Myocyte (in vitro differentiated cells): Measurements from ENCODE around the gene GPRIN1. TPM values are rescaled to one million over a fixed set of nuclear protein-coding genes. Genes with fewer than 3 reads are reported as not detected.
"Not testable (repeated sequence)": the region's sequence is repeated elsewhere in the genome, so short reads cannot be mapped to it uniquely, and the experiment has no call there.

ENCODE experiments used
- DNase-seq: peaks from one replicate; pipeline ENCODE4 v3.0.0-alpha.2; 2012; ENCODE audit warnings: low read depth
- total RNA-seq: library from RNA; depleted of rRNA; stranded (reverse); fragments of >200 nt; gene quantifications from 2 replicates; pipeline ENCODE4 v1.2.3, GENCODE V29; 2014

GPRIN1 gene
- total RNA-seq, 1 donor from 2014 or later, result 5.2 TPM

GRCh38 chr5:176597417-176598389 lies 12.3 kb downstream of the GPRIN1 start:
- no peak for DNase-seq

DNA sequence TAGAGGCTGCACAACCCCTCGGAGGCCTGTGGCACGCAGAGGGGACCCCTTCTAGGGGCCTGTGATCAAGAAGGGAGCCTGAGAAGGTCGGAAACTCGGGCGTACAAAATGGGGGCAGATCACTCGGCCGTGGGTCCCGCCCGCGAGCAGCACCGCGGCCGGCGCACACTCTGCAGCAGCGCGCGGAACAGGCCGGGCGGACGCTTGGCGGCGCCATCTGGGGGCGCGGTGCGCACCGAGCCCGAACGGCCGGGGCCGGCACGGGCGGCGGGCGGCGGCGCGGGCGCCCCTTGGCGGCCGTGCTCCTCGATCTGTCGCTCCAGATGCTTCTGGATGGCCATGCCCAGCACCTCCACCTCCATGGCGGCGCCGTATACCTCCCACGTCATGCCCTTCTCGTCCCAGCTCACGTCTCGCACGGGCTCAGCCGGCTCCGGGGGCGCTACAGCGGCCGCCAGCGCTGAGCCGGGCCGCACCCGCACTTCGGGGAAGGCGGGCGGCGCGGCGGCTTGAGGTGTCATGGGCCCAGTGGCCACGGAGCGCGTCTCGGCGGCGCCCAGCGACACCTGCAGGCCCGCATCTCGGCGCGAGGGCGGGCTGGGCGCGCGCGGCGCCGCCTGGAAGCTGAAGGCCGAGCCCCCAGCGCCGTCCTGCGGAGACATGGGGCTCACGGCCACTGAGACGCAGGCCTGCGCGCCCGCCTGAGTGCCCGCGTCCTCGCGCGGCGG lies 13.1 kb downstream of the GPRIN1 start:
- no peak for DNase-seq

- no peak for DNase-seq
Observed at GRCh38 chr5:176596069-176596644, 13.8 kb downstream of the GPRIN1 start.

DNA sequence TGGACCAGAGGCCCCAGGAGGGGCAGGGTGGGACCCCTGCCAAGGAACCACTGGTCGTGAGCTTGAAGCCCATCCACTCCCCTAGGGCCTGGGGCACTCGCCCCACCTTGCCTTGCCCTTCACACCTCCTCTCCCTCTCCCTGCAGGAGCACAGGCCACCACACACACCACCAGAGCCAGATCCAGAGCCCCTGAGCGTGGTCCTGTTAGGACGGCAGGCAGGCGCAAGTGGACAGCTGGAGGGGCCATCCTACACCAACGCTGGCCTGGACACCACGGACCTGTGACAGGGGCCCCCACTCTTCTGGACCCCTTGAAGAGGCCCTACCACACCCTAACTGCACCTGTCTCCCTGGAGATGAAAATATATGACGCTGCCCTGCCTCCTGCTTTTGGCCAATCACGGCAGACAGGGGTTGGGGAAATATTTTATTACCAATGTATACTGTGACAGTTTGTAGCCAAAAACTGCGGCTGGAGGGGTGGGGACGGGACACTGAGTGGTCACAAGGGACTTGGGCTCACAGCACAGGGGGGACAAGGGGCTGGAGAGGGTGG lies 14.5 kb downstream of the GPRIN1 start:
- DNase-seq, result no peak

DNA sequence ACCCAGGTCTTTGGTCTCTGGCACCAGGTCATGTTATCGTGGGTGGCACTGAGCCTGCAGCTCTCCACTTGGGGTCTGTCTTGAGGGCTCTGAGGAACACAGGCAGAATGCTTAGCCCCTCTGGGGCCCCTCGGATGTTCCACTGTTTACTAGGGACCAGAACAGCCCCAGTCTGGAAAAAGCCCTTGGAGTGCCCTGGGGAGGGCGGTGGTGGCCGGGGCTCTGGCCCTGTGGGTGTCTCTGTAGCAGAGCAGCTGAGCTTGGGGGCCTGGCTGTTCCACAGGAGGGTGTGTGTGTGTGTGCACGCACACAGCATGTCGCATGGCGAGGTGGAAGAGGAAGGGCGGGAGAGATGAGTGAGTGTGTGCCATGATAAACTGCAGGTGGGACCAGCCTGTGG lies 15.4 kb downstream of the GPRIN1 start:
- DNase-seq, result no peak

DNA sequence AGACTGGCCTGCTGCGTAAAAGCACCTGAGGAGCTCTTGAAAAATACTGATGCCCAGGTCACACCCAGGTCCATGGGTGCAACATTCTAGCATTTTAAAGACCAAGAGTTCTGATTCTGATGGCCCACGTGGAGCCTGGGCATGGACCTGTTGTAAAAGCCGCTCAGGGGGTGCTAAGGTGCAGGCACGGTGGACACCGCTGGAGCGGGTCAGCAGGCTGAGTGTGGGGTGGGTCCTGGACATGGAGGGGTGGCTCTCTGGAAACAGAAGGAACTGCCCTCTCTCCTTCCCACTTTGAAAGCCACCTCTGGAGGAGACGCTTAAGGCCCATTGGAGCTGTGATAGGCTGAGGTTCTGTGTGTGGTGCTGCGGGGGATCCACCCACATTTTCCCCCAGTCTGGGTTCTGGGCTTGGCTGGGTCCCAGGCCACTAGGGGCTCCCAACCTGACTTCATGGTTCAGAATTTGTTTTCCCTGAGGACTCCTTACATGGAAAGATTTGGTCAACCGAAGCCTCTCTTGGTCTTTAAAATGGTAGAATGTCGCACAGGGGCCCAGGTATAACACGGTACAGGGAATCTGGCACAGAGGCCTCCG lies 16.6 kb downstream of the GPRIN1 start:
- DNase-seq, result no peak

- DNase-seq, result no peak
Observed at GRCh38 chr5:176592573-176592972, 17.4 kb downstream of the GPRIN1 start.

DNA sequence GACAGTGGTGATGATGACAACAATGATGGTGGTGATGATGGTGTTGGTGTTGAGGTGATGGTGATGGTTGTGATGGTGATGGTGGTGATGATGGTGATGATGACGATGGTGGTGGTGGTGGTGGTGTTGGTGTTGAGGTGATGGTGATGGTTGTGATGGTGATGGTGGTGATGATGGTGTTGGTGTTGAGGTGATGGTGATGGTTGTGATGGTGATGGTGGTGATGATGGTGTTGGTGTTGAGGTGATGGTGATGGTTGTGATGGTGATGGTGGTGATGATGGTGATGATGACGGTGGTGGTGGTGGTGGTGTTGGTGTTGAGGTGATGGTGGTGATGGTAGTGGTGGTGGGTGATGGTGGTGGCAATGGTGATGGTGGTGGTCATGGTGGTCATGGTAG lies 18.3 kb downstream of the GPRIN1 start:
- not testable (repeated sequence) for DNase-seq

DNA sequence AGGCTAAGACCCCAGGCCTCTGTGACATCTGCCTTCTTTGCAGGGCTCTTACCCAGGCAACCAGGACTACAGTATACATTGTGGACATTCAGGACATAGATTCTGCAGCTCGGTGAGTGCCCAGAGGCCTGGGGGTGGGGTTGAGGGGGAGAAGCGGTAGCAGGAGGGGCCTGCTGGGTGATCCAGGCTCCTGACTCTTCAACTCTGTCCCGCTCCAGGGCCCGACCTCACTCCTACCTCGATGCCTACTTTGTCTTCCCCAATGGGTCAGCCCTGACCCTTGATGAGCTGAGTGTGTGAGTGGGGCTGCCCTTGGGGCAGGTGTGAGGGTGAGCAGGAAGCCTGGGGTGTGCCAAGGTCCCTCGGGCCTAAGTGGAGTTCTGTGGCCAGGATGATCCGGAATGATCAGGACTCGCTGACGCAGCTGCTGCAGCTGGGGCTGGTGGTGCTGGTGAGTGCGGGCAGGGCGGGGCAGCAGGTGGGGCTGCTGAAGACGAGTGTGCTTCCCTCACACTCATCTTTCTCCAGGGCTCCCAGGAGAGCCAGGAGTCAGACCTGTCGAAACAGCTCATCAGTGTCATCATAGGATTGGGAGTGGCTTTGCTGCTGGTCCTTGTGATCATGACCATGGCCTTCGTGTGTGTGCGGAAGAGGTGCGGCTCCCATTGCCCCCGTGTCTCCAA lies 19.8 kb downstream of the GPRIN1 start:
- DNase-seq, result peak; percentile 29

GRCh38 chr5:176589039-176589769 lies 20.8 kb downstream of the GPRIN1 start:
- no peak for DNase-seq

- no peak for DNase-seq
Observed at GRCh38 chr5:176588297-176588696, 21.7 kb downstream of the GPRIN1 start.

DNA sequence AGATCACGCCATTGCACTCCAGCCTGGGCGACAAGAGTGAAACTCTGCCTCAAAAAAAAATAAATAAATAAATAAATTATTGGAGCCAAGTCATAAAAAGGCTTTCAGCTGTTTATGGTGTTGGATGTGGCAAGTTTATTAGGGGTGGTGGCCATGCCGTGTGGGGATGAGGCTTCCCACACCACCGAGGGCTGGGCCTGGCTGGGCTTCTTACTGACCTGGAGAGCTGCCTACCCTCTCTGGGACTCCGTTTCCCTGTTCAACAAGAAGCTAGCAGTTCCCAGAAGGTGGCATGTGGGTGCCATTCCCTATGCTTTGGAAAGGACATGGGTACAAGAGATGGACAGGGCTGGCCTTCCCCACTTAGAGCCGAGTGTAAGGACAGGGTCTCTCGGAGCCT lies 22.6 kb downstream of the GPRIN1 start:
- DNase-seq, result peak; percentile 37

GRCh38 chr5:176583076-176583475 lies 26.9 kb downstream of the GPRIN1 start:
- DNase-seq, result no peak

- DNase-seq, result no peak
Observed at GRCh38 chr5:176581361-176581760, 28.6 kb downstream of the GPRIN1 start.

- no peak for DNase-seq
Observed at GRCh38 chr5:176579323-176579722, 30.6 kb downstream of the GPRIN1 start.

GRCh38 chr5:176578391-176578808 lies 31.6 kb downstream of the GPRIN1 start:
- no peak for DNase-seq

DNA sequence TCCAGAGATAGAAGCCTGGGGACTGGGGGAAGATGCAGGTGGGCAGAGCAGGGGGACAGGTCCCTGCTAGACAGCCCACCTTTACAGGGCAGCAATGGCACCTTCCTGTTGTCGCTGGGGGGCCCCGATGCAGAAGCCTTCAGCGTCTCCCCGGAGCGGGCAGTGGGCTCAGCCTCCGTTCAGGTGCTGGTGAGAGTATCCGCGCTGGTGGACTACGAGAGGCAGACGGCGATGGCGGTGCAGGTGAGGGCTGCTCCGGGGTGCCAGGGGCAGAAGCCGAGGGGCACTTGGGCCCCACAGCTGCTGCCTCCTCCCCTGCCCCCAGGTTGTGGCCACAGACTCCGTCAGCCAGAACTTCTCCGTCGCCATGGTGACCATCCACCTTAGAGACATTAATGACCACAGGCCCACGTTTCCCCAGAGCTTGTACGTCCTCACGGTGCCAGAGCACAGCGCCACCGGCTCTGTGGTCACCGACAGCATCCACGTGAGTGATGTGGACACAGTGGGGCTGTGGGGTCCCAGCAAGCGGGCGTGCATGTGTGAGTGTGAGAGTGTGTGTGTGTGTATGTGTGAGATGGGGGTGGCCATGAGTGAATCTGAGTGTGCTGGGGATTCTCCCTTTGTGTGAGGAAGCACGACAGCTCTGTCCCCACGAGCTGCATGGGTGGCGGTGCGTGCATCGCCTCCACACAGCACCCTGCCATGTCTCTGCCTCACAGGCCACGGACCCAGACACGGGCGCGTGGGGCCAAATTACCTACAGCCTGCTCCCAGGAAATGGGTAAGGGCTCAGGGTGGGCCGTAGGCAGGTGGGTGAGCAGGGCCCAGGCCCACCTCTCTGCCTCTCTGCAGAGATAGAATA lies 32.4 kb downstream of the GPRIN1 start:
- DNase-seq, result no peak

- DNase-seq, result no peak
Observed at GRCh38 chr5:176575488-176576422, 34.2 kb downstream of the GPRIN1 start.
